LNCaP clone FGC (cell line): ENCODE data around the gene PLXNA3.

Experiments used
- DNase-seq: peaks from one replicate; pipeline ENCODE4 v3.0.0-alpha.2; 2011; ENCODE audit warnings: low read depth
- H3K4me3 ChIP-seq: 2 replicates; pipeline ENCODE4 v1.5.1; 2011; ENCODE audit warnings: mild to moderate bottlenecking, low read depth, low read length, control low read depth
- TF ChIP-seq, protein P1 (sequence below): IDR thresholded peaks from 2 replicates; pipeline ENCODE4 v1.5.1; 2012; ENCODE audit warnings: mild to moderate bottlenecking; ENCODE audit not compliant: control insufficient read depth, insufficient read depth; ENCODE audit errors: extremely low read depth

Gene PLXNA3

DNA sequence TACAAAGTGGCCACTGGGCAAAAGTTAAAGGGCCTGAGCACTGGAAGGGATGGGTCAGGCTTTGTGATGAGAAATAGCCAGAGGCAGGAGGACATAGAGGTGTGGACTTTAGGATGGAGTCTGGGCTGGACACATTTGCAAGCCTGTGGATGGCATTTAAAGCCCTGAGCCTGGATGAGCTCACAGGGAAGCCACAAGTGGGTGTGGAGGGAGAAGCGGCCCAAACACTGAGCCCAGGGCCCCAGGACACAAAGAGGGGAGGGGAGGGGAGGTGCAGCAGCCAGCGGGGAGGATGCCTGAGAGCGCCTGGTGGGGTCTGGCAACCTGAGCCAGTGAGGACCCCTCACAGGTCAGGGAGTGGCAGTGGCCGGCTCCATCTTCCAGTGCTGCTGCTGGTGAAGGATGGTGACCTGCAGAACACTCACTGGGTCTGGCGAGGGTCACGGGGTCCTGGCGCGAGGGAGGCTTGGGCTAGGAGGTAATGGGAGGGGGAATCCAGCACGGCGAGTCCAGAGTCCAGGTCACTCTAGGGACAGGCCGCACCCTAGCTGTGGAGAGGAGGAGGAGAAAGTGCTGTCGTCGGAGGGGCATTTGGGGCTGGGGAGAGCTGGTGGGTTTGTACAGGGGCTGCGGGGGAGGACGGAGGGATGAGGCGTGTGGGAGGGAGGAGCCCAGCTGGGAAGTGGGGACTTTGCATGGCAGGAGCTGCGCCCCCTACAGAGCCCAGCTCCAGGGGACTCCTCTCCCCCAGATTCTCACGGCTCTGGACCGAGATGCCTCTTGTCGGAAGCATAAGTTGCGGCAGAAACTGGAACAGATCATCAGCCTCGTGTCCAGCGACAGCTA is 14.0 kb downstream of the PLXNA3 start:
- DNase-seq, result no peak
- TF ChIP-seq, protein P1, sequence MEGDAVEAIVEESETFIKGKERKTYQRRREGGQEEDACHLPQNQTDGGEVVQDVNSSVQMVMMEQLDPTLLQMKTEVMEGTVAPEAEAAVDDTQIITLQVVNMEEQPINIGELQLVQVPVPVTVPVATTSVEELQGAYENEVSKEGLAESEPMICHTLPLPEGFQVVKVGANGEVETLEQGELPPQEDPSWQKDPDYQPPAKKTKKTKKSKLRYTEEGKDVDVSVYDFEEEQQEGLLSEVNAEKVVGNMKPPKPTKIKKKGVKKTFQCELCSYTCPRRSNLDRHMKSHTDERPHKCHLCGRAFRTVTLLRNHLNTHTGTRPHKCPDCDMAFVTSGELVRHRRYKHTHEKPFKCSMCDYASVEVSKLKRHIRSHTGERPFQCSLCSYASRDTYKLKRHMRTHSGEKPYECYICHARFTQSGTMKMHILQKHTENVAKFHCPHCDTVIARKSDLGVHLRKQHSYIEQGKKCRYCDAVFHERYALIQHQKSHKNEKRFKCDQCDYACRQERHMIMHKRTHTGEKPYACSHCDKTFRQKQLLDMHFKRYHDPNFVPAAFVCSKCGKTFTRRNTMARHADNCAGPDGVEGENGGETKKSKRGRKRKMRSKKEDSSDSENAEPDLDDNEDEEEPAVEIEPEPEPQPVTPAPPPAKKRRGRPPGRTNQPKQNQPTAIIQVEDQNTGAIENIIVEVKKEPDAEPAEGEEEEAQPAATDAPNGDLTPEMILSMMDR, result no peak
- H3K4me3 ChIP-seq, result no peak overlapping the region

DNA sequence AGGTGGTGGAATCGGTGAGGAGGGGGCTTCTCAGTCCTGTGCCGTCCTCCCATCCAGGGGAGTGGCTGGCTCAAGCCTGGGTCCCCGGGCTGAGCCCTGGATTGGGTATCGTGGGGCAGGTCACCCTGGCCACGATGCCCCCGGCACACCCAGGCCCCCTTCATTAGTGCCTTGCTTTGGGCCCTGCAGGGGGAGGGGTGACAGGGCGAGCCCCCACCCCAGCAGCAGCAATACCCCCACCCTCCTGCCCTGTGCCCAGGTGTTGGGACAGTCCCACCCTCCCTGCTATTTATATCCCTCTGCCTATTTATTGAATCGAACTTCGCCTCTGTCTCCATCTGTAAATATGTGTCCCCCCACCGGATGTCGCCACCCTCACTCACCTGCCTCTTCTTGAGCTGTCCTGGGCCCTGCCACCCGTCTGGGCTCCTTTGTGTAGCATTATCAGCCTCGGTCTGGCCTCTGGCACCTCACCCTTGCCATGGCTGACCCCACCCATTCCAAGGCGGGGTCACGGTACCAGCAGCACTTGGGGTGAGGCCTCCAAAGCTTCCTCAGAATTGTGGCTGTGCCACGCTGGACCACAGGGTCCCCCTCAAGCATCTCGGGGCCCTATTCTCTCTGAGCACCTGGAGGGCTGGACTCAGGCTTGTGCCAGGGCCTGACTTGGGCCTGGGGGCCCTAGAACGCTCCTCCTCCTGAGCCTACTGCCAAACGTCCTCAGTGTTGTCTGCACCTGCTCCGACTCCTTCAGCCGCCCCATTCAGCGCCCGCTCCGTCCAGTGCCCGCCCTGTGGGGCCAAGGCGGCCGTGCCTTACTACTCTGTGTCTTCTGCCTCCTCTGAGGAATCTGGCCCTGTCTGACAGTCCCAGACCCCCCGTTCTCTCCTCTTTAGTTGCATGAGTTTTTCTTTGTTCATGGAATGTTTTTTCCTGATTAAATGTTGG is 14.9 kb downstream of the PLXNA3 start:
- no peak for DNase-seq
- no peak overlapping the region for H3K4me3 ChIP-seq
- TF ChIP-seq, protein P1, result no peak

DNA sequence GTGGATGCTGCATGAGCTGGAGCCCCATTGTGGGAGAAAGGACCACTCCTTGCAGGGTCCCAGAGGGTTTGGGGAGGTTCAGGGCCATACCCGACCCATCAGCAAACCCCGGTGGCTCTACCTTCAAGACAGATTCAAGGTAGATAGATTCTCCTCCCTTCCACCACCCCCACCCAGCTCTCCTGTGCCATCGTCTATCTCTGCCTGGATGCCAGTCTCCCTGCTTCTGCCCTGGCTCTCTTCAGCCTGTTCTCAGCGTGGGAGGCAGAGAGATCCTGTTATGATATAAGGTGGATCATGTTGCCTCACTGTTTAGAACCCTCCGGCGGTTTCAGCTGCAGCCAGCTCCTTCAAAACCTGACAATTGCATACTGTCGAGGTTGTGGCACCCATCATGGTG is 15.6 kb downstream of the PLXNA3 start:
- no peak overlapping the region for H3K4me3 ChIP-seq
- TF ChIP-seq, protein P1, result no peak
- no peak for DNase-seq

DNA sequence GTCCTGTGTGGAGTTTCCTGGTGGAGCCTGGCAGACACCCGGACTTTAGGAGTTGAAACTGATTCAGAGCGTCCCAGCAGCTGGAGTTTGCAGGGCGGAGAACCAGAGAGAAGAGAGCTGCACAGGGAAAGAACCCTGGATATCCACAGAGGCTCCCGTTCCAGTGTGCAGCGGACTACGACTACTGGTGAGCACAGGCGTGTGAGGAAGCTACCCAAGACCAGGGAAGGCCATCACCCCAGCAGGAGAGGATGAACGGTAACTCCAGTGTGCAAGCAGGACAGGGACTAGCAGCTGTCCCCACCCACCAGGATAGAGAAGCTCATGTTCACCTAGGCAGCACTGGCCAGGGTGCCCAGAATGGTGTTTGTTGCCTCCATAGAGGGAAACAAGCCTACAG is 18.7 kb downstream of the PLXNA3 start:
- TF ChIP-seq, protein P1, result no peak

DNA sequence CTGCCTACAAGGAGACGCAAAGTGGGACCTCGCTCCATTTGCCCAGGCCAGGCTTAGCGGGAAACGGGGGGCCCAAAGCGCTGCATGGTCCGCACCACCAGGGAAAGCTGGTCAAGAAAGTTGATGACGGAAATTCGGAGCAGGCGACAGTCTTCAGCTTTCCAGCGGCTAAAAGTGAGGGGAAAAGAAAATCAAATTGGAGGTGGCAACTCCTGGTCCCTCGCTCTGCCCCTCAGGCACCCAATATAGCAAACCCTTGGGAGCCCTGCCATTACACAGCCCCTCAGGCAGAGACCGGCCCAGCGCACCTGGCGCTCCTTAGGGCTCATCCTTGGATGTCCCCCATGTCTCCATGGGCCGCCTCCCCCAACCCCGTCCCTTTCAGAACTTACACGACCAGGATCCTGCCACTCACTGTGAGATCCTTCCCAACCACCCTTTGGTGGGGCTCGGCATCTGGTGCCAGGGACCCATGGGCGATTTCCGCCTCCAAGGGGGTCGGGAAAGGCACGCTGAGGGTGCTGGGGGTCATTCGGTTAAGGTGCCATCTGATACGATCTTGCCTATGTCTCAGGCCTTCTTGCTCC is 19.9 kb downstream of the PLXNA3 start:
- TF ChIP-seq, protein P1, result no peak
- DNase-seq, result no peak
- H3K4me3 ChIP-seq, result peak overlapping the region; percentile 67

More for the DNA sequence above, 18.7 kb downstream of the PLXNA3 start:
- DNase-seq, result no peak
- H3K4me3 ChIP-seq, result no peak overlapping the region

DNA sequence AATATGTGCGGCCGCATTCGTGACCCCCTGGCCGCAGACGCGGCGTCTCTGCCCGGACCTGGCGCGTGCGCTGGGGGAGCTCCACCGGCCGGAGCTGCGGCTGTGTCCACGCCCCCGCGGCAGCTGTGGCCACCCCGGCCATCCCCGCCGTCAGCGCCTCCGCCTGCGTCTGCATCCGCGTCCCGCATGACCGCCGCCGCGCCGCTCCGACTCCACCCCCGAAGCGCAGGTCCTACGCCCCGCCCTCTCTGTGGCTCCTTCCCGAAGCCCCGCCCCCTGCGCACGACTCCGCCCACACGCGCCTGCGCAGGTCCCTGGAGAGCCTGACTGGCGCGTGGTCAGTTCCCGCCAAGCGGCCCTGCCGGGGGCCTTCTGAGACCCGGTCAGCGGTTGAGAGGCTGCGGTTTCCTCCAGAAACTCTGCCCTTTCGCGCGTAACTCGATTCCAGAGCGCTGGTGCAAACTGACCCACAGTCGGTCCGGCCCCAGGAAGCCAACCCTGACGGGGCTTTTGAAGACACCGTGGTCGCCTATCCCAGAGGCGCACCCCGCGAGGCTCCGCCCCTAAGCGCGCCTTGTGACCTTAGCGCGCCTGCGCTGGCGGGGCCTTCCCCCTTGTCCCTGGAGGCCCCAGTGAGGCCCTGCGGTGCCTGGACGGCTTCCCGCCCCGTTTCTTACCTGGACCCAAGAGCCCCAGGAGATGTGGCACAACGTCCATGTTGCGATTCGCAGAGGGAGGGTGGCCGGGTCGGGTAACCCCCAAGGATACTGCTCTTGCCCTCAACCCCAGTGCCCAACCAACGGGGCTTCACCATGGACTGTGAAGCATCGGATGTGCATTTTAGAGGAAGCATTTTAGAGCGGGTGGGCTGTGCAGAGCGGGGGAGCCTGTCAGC is 20.9 kb downstream of the PLXNA3 start, which contains the start of gene LAGE3:
Gene LAGE3 (minus strand): TSS at position 554 of the 895 bp plus-strand sequence. CDS start 366 bp downstream, at position 188.
- TF ChIP-seq, protein P1, result no peak
- peak; percentile 61 for DNase-seq
- peak within 1 kb of the TSS; percentile 67 for H3K4me3 ChIP-seq
